Vagina (tissue), 2 donors: ENCODE measurements around the gene HADHA.

Experiments used
- CTCF ChIP-seq, 3 experiments: fragments of 450-650 bp in 2 of 3; fragments of 200-600 bp in 1 of 3; sonication (generic) in 1 of 3; IDR thresholded peaks; one replicate each; pipeline ENCODE4 v1.5.1; 2017 to 2019; ENCODE audit warnings: antibody characterized with exemption in 3 of 3, mild to moderate bottlenecking in 2 of 3, moderate library complexity in 2 of 3
- POLR2A ChIP-seq, 2 donors: fragments of 450-650 bp; IDR thresholded peaks; one replicate each; pipeline ENCODE4 v1.6.1; 2017; ENCODE audit warnings: antibody characterized with exemption in 2 of 2, mild to moderate bottlenecking in 2 of 2, moderate library complexity in 2 of 2
- POLR2AphosphoS5 ChIP-seq, 2 donors: sonication (generic); formaldehyde crosslinking; IDR thresholded peaks; one replicate each; pipeline ENCODE4 v1.9.0; 2017; ENCODE audit warnings: antibody characterized with exemption in 2 of 2, mild to moderate bottlenecking in 2 of 2, low read depth in 1 of 2; ENCODE audit not compliant: insufficient read depth in 1 of 2

- no peak for TF ChIP-seq CTCF (IDR thresholded peaks at IDR 0.05)
- TF ChIP-seq POLR2A (IDR thresholded peaks at IDR 0.05) = no peak
- TF ChIP-seq POLR2AphosphoS5 (IDR thresholded peaks at IDR 0.05; ENCODE audit: insufficient read depth in 1 of 2, low read depth in 1 of 2) = no peak
Observed at GRCh38 chr2:26184121-26184520, 60.3 kb downstream of the HADHA start.
